Measurements from ENCODE around the gene FOXD1.

The FOXD1 gene

GRCh38 chr5:73454379-73455036, 5.9 kb upstream of the FOXD1 start:
- Histone ChIP-seq H4K20me1 (ENCODE audit: insufficient read depth, low read length) (no peaks in the 10 kb centered on the region), H3K79me2 (ENCODE audit: low read length) (no peaks in the 10 kb centered on the region), H3K27ac (ENCODE audit: low read length) (no peak overlapping the region), H3K4me3 (ENCODE audit: low read length) (no peak overlapping the region), H3K36me3 (replicated peaks; ENCODE audit: low read depth, low read length) (no peaks in the 10 kb centered on the region), H3K9me3 (ENCODE audit: insufficient read depth, low read length) (no peaks in the 10 kb centered on the region), H3K9ac (ENCODE audit: low read length) (no peak overlapping the region), H2AFZ (ENCODE audit: low read depth, low read length) (no peak overlapping the region), H3K27me3 (ENCODE audit: low read depth, low read length) (0 out of 2 replicates have a peak, but pooled peaks cover 6% of the 10 kb centered on the region), H3K4me1 (ENCODE audit: low read length) (no peaks in the 10 kb centered on the region), H3K4me2 (ENCODE audit: low read length) (no peak overlapping the region)
- TF ChIP-seq, protein P1, sequence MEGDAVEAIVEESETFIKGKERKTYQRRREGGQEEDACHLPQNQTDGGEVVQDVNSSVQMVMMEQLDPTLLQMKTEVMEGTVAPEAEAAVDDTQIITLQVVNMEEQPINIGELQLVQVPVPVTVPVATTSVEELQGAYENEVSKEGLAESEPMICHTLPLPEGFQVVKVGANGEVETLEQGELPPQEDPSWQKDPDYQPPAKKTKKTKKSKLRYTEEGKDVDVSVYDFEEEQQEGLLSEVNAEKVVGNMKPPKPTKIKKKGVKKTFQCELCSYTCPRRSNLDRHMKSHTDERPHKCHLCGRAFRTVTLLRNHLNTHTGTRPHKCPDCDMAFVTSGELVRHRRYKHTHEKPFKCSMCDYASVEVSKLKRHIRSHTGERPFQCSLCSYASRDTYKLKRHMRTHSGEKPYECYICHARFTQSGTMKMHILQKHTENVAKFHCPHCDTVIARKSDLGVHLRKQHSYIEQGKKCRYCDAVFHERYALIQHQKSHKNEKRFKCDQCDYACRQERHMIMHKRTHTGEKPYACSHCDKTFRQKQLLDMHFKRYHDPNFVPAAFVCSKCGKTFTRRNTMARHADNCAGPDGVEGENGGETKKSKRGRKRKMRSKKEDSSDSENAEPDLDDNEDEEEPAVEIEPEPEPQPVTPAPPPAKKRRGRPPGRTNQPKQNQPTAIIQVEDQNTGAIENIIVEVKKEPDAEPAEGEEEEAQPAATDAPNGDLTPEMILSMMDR (IDR thresholded peaks at IDR 0.05; ENCODE audit: low read depth, low read length) = peak; percentile 57
- no peak for TF ChIP-seq EZH2phosphoT487 (IDR thresholded peaks at IDR 0.05; ENCODE audit: low read depth)

GRCh38 chr5:73452215-73452614, 3.6 kb upstream of the FOXD1 start:
- TF ChIP-seq, protein P1 (IDR thresholded peaks at IDR 0.05; ENCODE audit: low read depth, low read length) = no peak
- no peak for TF ChIP-seq EZH2phosphoT487 (IDR thresholded peaks at IDR 0.05; ENCODE audit: low read depth)
- Histone ChIP-seq H3K4me1 (ENCODE audit: low read length) (no peaks in the 10 kb centered on the region), H3K36me3 (replicated peaks; ENCODE audit: low read depth, low read length) (no peaks in the 10 kb centered on the region), H4K20me1 (ENCODE audit: insufficient read depth, low read length) (no peaks in the 10 kb centered on the region), H3K27ac (ENCODE audit: low read length) (no peak overlapping the region), H3K4me2 (ENCODE audit: low read length) (no peak overlapping the region), H3K79me2 (ENCODE audit: low read length) (no peaks in the 10 kb centered on the region), H3K4me3 (ENCODE audit: low read length) (no peak overlapping the region), H3K27me3 (ENCODE audit: low read depth, low read length) (0 out of 2 replicates have a peak, but pooled peaks cover 6% of the 10 kb centered on the region), H3K9me3 (ENCODE audit: insufficient read depth, low read length) (no peaks in the 10 kb centered on the region), H2AFZ (ENCODE audit: low read depth, low read length) (no peak overlapping the region), H3K9ac (ENCODE audit: low read length) (no peak overlapping the region)

GRCh38 chr5:73451224-73452130, 2.9 kb upstream of the FOXD1 start:
- Histone ChIP-seq H2AFZ (ENCODE audit: low read depth, low read length) (no peak overlapping the region), H3K79me2 (ENCODE audit: low read length) (no peaks in the 10 kb centered on the region), H4K20me1 (ENCODE audit: insufficient read depth, low read length) (no peaks in the 10 kb centered on the region), H3K4me1 (ENCODE audit: low read length) (no peaks in the 10 kb centered on the region), H3K27me3 (ENCODE audit: low read depth, low read length) (0 out of 2 replicates have a peak, but pooled peaks cover 6% of the 10 kb centered on the region), H3K9me3 (ENCODE audit: insufficient read depth, low read length) (no peaks in the 10 kb centered on the region), H3K4me2 (ENCODE audit: low read length) (peak overlapping the region; percentile 30), H3K9ac (ENCODE audit: low read length) (no peak overlapping the region), H3K27ac (ENCODE audit: low read length) (no peak overlapping the region), H3K36me3 (replicated peaks; ENCODE audit: low read depth, low read length) (no peaks in the 10 kb centered on the region), H3K4me3 (ENCODE audit: low read length) (peak overlapping the region; percentile 37; the same call in 1 of the 2 replicates)
- TF ChIP-seq, protein P1 (IDR thresholded peaks at IDR 0.05; ENCODE audit: low read depth, low read length) = peak; percentile 34
- no peak for TF ChIP-seq EZH2phosphoT487 (IDR thresholded peaks at IDR 0.05; ENCODE audit: low read depth)

DNA sequence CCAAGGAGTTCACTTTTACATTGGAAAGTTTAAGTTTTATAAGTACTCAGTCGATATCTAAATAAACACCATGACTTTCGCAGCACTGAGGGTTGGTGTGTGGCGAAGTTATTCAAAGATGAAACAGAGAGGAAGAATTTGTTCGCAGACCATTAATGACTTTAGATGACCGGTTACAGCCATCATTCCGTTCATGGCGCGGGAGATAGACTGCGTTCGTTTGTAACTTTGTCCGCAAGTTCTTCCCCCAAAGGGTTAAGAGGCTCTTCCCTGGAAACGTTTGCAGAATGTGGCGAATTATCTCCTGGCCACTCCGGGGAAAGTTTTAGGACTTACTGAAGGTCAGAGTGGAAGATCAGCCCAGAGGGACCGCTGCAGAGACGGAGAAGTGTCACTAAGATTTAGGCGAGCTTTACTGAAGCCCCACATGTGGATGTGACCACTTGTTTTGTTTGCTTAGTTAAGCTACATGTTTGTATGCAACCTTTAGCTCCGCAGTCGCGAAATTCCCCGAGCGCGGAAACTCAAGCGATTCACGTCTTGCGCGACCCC, 2.2 kb upstream of the FOXD1 start:
- Histone ChIP-seq H3K4me2 (ENCODE audit: low read length) (peak overlapping the region; percentile 30), H3K27ac (ENCODE audit: low read length) (no peak overlapping the region)

More for the DNA sequence above, 2.2 kb upstream of the FOXD1 start:
- Histone ChIP-seq H3K4me1 (ENCODE audit: low read length) (no peaks in the 10 kb centered on the region), H3K27me3 (ENCODE audit: low read depth, low read length) (0 out of 2 replicates have a peak, but pooled peaks cover 6% of the 10 kb centered on the region), H3K9me3 (ENCODE audit: insufficient read depth, low read length) (no peaks in the 10 kb centered on the region), H3K79me2 (ENCODE audit: low read length) (no peaks in the 10 kb centered on the region), H4K20me1 (ENCODE audit: insufficient read depth, low read length) (no peaks in the 10 kb centered on the region), H3K36me3 (replicated peaks; ENCODE audit: low read depth, low read length) (no peaks in the 10 kb centered on the region), H2AFZ (ENCODE audit: low read depth, low read length) (no peak overlapping the region), H3K4me3 (ENCODE audit: low read length) (peak overlapping the region; percentile 37; the same call in 1 of the 2 replicates), H3K9ac (ENCODE audit: low read length) (no peak overlapping the region)
- no peak for TF ChIP-seq EZH2phosphoT487 (IDR thresholded peaks at IDR 0.05; ENCODE audit: low read depth)
- TF ChIP-seq, protein P1 (IDR thresholded peaks at IDR 0.05; ENCODE audit: low read depth, low read length) = no peak

All from OCI-LY3 (cell line).